ENCODE measurements around the gene KRT71. TPM values are rescaled to one million over a fixed set of nuclear protein-coding genes. Genes with fewer than 3 reads are reported as not detected.

The KRT71 gene
- polyA plus RNA-seq, 1 experiment, result not detected

DNA sequence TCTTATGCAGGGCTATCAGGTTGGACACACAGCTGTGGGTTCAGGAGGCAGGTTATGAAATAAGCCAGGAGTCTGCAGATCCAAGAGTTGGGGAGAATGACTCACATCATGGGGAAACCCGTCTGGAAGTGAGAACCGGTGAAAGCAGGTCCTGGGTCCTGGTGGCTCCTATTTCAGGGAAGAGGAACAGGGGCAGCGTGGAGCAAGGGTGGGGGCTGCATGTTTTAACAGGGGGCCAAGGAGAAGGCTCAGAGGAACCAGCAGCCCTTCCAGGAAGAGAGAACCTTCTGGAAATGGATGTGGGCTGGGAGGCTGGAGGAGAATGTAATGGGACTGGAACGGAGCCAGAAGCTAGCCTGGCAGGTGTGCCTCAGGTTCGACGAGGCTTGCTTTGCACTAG, 28.5 kb upstream of the KRT71 start:
- no peak for DNase-seq (ENCODE audit: low read depth)
- POLR2A ChIA-PET, result no interaction called here
- CTCF ChIA-PET, result interaction anchor here (0.6 to 17.2 kb wide), 12 partner anchors 8 to 424 kb away, joined by 3 to 283 read pairs (median 5); partner anchors contain the start of gene KRT74
- peaks cover 15% of the 10 kb centered on the region for H3K27me3 ChIP-seq (ENCODE audit: control insufficient read depth, insufficient read depth, low read length)
- TF ChIP-seq, protein P1, sequence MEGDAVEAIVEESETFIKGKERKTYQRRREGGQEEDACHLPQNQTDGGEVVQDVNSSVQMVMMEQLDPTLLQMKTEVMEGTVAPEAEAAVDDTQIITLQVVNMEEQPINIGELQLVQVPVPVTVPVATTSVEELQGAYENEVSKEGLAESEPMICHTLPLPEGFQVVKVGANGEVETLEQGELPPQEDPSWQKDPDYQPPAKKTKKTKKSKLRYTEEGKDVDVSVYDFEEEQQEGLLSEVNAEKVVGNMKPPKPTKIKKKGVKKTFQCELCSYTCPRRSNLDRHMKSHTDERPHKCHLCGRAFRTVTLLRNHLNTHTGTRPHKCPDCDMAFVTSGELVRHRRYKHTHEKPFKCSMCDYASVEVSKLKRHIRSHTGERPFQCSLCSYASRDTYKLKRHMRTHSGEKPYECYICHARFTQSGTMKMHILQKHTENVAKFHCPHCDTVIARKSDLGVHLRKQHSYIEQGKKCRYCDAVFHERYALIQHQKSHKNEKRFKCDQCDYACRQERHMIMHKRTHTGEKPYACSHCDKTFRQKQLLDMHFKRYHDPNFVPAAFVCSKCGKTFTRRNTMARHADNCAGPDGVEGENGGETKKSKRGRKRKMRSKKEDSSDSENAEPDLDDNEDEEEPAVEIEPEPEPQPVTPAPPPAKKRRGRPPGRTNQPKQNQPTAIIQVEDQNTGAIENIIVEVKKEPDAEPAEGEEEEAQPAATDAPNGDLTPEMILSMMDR (IDR thresholded peaks at IDR 0.05; ENCODE audit: insufficient read depth, low read depth, low read length), result no peak
- no peak overlapping the region for H3K4me3 ChIP-seq (ENCODE audit: low read depth, low read length)
- no peaks in the 10 kb centered on the region for H3K36me3 ChIP-seq (ENCODE audit: control insufficient read depth, insufficient read depth, low read length)

DNA sequence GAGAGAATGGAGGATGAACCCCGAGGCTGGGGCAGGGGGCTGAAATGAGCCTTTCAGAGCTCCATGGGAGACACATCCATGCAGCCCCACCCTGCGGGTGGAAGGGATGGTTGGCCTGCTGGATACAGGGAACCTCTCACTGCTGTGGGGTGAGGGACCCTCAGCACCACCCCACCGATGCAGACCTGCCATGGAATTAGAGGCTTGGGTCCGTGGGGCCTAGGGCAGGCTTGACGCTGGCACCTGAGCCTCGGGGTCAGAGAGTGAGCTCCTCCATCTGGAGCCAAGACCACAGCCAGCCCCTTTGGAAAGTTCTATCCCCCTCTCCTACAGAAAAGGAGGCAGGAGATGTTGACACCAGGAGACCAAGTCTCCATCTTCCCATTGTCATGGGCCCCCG, 28.1 kb upstream of the KRT71 start:
- Histone ChIP-seq H3K36me3 (ENCODE audit: control insufficient read depth, insufficient read depth, low read length) (no peaks in the 10 kb centered on the region), H3K4me3 (ENCODE audit: low read depth, low read length) (no peak overlapping the region), H3K27me3 (ENCODE audit: control insufficient read depth, insufficient read depth, low read length) (peaks cover 17% of the 10 kb centered on the region)
- TF ChIP-seq, protein P1 (IDR thresholded peaks at IDR 0.05; ENCODE audit: insufficient read depth, low read depth, low read length), result no peak
- ChIA-PET POLR2A (no interaction called here), CTCF (interaction anchor here (0.6 to 17.2 kb wide), 7 partner anchors 8 to 412 kb away, joined by 3 to 283 read pairs (median 10); no protein-coding TSS in a partner anchor)
- DNase-seq (ENCODE audit: low read depth), result no peak

DNA sequence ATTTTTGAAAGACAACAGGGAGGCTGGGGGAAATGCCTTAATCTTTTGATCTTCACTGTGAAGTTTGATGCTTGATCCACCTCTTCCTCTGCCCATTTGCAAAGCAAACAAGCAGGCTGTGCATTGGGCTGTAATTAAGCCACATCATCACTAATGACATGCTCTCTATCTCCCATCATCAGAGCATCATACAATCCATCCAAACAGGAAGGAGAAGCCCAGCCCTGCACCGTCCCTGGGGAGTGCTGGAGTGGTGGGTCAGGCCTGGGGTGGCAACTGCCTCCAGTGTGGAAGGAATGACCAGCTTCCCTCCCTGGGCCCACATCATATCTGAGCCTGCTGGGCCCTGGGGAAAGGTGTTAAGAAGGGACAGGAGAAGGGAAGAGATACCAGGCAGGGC, 27.6 kb upstream of the KRT71 start:
- H3K36me3 ChIP-seq (ENCODE audit: control insufficient read depth, insufficient read depth, low read length), result no peaks in the 10 kb centered on the region
- no peak overlapping the region for H3K4me3 ChIP-seq (ENCODE audit: low read depth, low read length)
- DNase-seq (ENCODE audit: low read depth), result no peak
- peaks cover 15% of the 10 kb centered on the region for H3K27me3 ChIP-seq (ENCODE audit: control insufficient read depth, insufficient read depth, low read length)
- POLR2A ChIA-PET, result no interaction called here
- CTCF ChIA-PET, result interaction anchor here (0.7 to 17.2 kb wide), 6 partner anchors 9 to 299 kb away, joined by 3 to 283 read pairs (median 26); no protein-coding TSS in a partner anchor
- TF ChIP-seq, protein P1 (IDR thresholded peaks at IDR 0.05; ENCODE audit: insufficient read depth, low read depth, low read length), result no peak

DNA sequence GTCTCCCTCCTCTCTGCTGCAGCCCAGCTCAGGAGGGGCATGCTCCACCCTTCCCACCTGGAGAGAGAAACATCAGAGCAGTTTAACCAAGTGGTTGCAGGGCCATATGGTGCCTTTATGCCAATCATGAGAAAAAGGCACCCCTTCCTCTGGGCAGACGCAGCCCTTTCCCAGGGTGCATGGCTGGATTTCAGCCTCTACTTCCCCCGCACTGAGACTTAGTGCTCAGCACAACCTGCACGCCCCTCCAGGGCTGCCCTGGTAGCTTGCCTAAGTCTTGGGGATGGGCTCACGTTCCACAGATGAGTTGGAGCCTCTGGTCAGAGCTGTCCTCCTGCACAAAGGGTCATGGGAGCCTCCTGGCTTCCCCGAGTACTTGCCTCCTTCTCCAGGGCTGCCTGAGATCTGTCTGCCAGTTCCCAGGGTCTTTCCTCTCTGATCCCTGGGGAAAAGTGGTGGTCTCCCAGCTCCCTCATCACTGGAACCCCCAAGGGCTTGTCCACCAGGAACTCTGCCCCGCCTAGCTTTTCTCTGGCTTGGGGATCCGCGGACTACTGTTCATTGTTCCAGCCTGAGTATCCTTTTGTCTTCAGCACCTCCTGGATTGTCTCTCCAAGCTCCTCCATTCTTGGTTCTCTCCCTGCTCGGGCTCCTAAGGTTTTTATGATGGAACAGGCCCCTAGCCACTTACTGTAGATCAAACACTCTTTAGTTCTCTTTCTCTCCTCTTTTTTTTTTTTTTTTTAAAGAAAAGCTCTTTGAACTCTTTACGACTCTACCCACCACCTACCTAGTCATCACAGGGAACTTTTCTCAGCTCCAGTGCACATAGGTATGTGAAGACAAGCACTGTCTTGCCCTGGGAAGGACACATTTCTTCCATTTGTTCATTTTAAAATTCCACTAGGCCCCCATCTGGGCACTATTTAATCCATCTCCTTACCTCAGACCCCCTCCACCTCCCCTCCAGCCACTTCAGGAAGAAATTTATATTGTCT, 26.8 kb upstream of the KRT71 start:
- no peak for DNase-seq (ENCODE audit: low read depth)
- TF ChIP-seq, protein P1 (IDR thresholded peaks at IDR 0.05; ENCODE audit: insufficient read depth, low read depth, low read length), result no peak
- H3K27me3 ChIP-seq (ENCODE audit: control insufficient read depth, insufficient read depth, low read length), result peaks cover 13% of the 10 kb centered on the region
- CTCF ChIA-PET, result interaction anchor here (0.8 to 17.2 kb wide), 4 partner anchors 200 to 300 kb away, joined by 3 to 283 read pairs (median 6); no protein-coding TSS in a partner anchor
- no peak overlapping the region for H3K4me3 ChIP-seq (ENCODE audit: low read depth, low read length)
- POLR2A ChIA-PET, result no interaction called here
- no peaks in the 10 kb centered on the region for H3K36me3 ChIP-seq (ENCODE audit: control insufficient read depth, insufficient read depth, low read length)

DNA sequence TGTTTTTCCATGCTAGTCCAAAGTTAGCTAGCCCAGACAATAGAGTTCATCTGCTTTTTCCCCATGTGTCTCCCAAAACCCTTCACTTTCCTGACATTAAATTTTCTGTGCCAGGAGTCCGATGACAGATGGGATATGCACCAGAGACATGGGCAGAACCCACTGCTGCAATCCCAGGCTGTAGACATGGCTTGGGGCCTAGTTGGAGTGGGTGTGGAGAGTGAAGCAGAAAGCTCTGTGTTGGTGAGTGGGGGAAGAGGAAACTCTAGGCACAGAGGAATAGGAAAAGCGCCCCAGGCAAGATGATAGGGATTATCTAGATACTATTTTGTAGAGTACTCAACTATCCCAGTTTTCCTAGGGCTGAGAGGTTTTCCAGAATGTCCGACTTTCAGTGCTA, 25.5 kb upstream of the KRT71 start:
- POLR2A ChIA-PET, result no interaction called here

More for the DNA sequence above, 25.5 kb upstream of the KRT71 start:
- TF ChIP-seq, protein P1 (IDR thresholded peaks at IDR 0.05; ENCODE audit: insufficient read depth, low read depth, low read length), result no peak
- Histone ChIP-seq H3K27me3 (ENCODE audit: control insufficient read depth, insufficient read depth, low read length) (peaks cover 10% of the 10 kb centered on the region), H3K36me3 (ENCODE audit: control insufficient read depth, insufficient read depth, low read length) (no peaks in the 10 kb centered on the region), H3K4me3 (ENCODE audit: low read depth, low read length) (no peak overlapping the region)
- CTCF ChIA-PET, result interaction anchor here (17.2 kb wide), 1 partner anchor 301 kb away, joined by 283 read pairs; no protein-coding TSS in a partner anchor
- DNase-seq (ENCODE audit: low read depth), result no peak

Data from BJ (cell line).